Natural killer cell (primary cell): ENCODE data around the gene ZNF546. TPM values are rescaled to one million over a fixed set of nuclear protein-coding genes. Genes with fewer than 3 reads are reported as not detected.

ENCODE experiments used
- ATAC-seq, 3 donors: fragments of 150-1000 bp in 2 of 3; fragments of 200-7000 bp in 1 of 3; cut with Tn5 transposase; 1 replicate in 1 of 3; 2 replicates in 2 of 3; pipeline ENCODE4 v1.10.0; 2021; ENCODE audit warnings: mild to moderate bottlenecking in 2 of 3, moderate library complexity in 2 of 3
- DNase-seq, 2 donors: peaks; one replicate each; pipeline versions ENCODE4 v3.0.0 to v3.0.0-alpha.2; 2013 to 2021; ENCODE audit warnings: mixed read lengths in 1 of 2
- H3K27ac ChIP-seq: one replicate; pipeline ENCODE4 v1.5.1; 2013; ENCODE audit warnings: mild to moderate bottlenecking, low read length
- H3K27me3 ChIP-seq: one replicate; pipeline ENCODE4 v1.6.1; 2013; ENCODE audit warnings: low read length; ENCODE audit not compliant: control insufficient read depth, insufficient read depth
- H3K36me3 ChIP-seq: one replicate; pipeline ENCODE4 v1.6.1; 2013; ENCODE audit warnings: low read length; ENCODE audit not compliant: control insufficient read depth, insufficient read depth
- H3K4me1 ChIP-seq: one replicate; pipeline ENCODE4 v1.6.1; 2013; ENCODE audit warnings: low read length; ENCODE audit not compliant: control insufficient read depth, insufficient read depth
- H3K4me3 ChIP-seq: one replicate; pipeline ENCODE4 v1.5.1; 2013; ENCODE audit warnings: low read length
- H3K9me3 ChIP-seq: one replicate; pipeline ENCODE4 v1.6.1; 2013; ENCODE audit warnings: low read length; ENCODE audit not compliant: control insufficient read depth, insufficient read depth
- H3K27ac Mint-ChIP-seq, 2 donors: one replicate each; pipeline ENCODE4 v1.8.0; 2022; ENCODE audit warnings: mild to moderate bottlenecking in 2 of 2, mixed read lengths in 2 of 2, moderate library complexity in 1 of 2
- H3K27me3 Mint-ChIP-seq, 2 donors: one replicate each; pipeline ENCODE4 v1.8.0; 2022; ENCODE audit warnings: low read depth in 2 of 2, mixed read lengths in 2 of 2
- H3K36me3 Mint-ChIP-seq: one replicate; pipeline ENCODE4 v1.8.0; 2022; ENCODE audit warnings: mixed read lengths
- H3K4me1 Mint-ChIP-seq, 2 donors: one replicate each; pipeline ENCODE4 v1.8.0; 2022; ENCODE audit warnings: mixed read lengths in 2 of 2
- H3K4me3 Mint-ChIP-seq: one replicate; pipeline ENCODE4 v1.8.0; 2022; ENCODE audit warnings: mild to moderate bottlenecking, moderate library complexity, mixed read lengths
- H3K9me3 Mint-ChIP-seq, 2 donors: one replicate each; pipeline ENCODE4 v1.8.0; 2022; ENCODE audit warnings: mixed read lengths in 2 of 2
- CTCF ChIP-seq: fragments of 200-600 bp; IDR thresholded peaks from one replicate; pipeline ENCODE4 v1.8.0; 2022; ENCODE audit warnings: antibody characterized with exemption
- WGBS: methylation state at CpG from one replicate; pipeline ENCODE4 v1.1.7; 2013; ENCODE audit warnings: missing lambda C conversion rate; ENCODE audit not compliant: insufficient coverage; 5-methylcytosine and 5-hydroxymethylcytosine counted together
- intact Hi-C: fragments of 100-400 bp; cut with micrococcal nuclease; formaldehyde crosslinking; loops from one replicate; pipeline ENCODE4 v1.14.2; 2022
- total RNA-seq, 4 donors: library from RNA; stranded (reverse); fragments of 120-200 nt in 1 of 4; gene quantifications; one replicate each; pipeline versions ENCODE4 v1.2.3 to v1.2.4, GENCODE V29; 2013 to 2022

The ZNF546 gene
- total RNA-seq, 3 donors from 2014 or later (not counting 1 experiment from before 2014, with no cell fraction given): 3.3 to 4.0 (median 3.8) TPM

- Histone ChIP-seq H3K4me3 (no peak overlapping the region), H3K36me3 (no peaks in the 10 kb centered on the region), H3K9me3 (peaks cover 2% of the 10 kb centered on the region), H3K27me3 (peaks cover 4% of the 10 kb centered on the region), H3K27ac (no peak overlapping the region), H3K4me1 (peaks cover 13% of the 10 kb centered on the region)
- DNase-seq (no peak), ATAC-seq (no peak)
- Mint-ChIP-seq H3K9me3 (peaks cover 5 to 10% of the 10 kb centered on the region in 2 donors), H3K36me3 (peaks cover 11% of the 10 kb centered on the region), H3K27ac (peak overlapping the region in 1 of 2 donors; percentile 93), H3K4me1 (peaks cover 54 to 60% of the 10 kb centered on the region in 2 donors), H3K27me3 (peaks cover 9 to 12% of the 10 kb centered on the region in 2 donors), H3K4me3 (peak overlapping the region; percentile 98)
- intact Hi-C loops: no loop called here
- no peak for TF ChIP-seq CTCF
- WGBS: 97% methylated on average over 8 of the region's 9 CpGs
Measured at GRCh38 chr19:40054632-40055031, 57.8 kb downstream of the ZNF546 start.

- H3K9me3 ChIP-seq: peaks cover 2% of the 10 kb centered on the region
Measured at GRCh38 chr19:40055049-40055448, 58.2 kb downstream of the ZNF546 start.

DNA sequence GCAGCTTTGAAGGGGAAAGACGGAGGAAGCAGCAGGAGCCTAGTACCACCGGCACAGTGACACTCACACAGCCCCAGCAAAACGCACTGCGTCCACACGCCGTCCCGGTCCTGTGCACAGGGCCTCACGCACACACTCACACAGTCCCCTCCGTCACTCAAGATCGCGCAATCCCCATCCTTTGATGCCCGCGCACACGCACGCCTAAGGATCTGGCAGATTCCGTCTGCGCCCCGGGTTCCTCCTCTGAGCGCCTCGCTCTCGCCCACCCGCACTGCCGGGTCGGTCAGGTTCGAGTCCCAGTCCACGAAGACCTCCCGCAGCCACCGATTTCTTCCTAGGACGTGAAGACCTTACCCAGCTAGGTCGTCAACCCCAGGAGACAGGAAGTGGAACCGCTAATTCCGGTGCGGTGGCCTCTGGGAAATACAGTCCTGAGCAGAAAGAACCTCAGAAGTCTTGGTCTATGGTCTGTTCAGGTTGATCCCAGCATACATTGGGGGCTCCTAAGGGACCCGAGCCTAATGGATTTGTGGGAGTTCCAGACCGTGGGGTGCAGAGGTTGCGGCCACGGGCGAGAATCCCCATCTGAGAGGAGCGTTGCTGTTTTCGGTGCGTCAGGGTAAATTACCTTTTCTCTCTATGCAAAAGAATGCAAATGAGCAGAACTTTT, 59.1 kb downstream of the ZNF546 start, which contains the start of gene ZNF780B:
Gene ZNF780B, minus strand, starts transcription at position 400 of the 673 bp plus-strand sequence. CDS start 5,899 bp downstream, outside the sequence.
- peak within 1 kb of the TSS; percentile 98 for H3K4me3 Mint-ChIP-seq
- H3K4me1 Mint-ChIP-seq: peaks cover 48 to 53% of the 10 kb centered on the region in 2 donors
- no peak for TF ChIP-seq CTCF
- peaks cover 18 to 22% of the 10 kb centered on the region in 2 donors for H3K27me3 Mint-ChIP-seq
- Histone ChIP-seq H3K4me1 (peaks cover 13% of the 10 kb centered on the region), H3K27me3 (peaks cover 4% of the 10 kb centered on the region), H3K4me3 (peak within 1 kb of the TSS; percentile 90), H3K36me3 (no peaks in the 10 kb centered on the region), H3K9me3 (peaks cover 2% of the 10 kb centered on the region), H3K27ac (peak within 1 kb of the TSS; percentile 77)
- WGBS: under 1% methylated on average over 41 of the region's 41 CpGs
- intact Hi-C loops: no loop called here
- peaks cover 11 to 17% of the 10 kb centered on the region in 2 donors for H3K9me3 Mint-ChIP-seq
- DNase-seq: peak; percentile 56 to 81
- ATAC-seq: peak; percentile 90 to 91 (median 91)
- peak within 1 kb of the TSS; percentile 91 to 93 for H3K27ac Mint-ChIP-seq
- peaks cover 16% of the 10 kb centered on the region for H3K36me3 Mint-ChIP-seq

More at GRCh38 chr19:40055049-40055448, 58.2 kb downstream of the ZNF546 start:
- 60% methylated on average over 10 of the region's 10 CpGs for WGBS
- H3K36me3 Mint-ChIP-seq: peaks cover 15% of the 10 kb centered on the region
- Histone ChIP-seq H3K4me3 (peak overlapping the region; percentile 90), H3K27me3 (peaks cover 4% of the 10 kb centered on the region), H3K4me1 (peaks cover 13% of the 10 kb centered on the region), H3K36me3 (no peaks in the 10 kb centered on the region), H3K27ac (no peak overlapping the region)
- intact Hi-C loops: no loop called here
- DNase-seq (no peak), ATAC-seq (no peak)
- peak overlapping the region; percentile 98 for H3K4me3 Mint-ChIP-seq
- no peak for TF ChIP-seq CTCF
- peaks cover 9 to 13% of the 10 kb centered on the region in 2 donors for H3K9me3 Mint-ChIP-seq
- H3K27me3 Mint-ChIP-seq: peaks cover 13 to 17% of the 10 kb centered on the region in 2 donors
- peaks cover 53 to 59% of the 10 kb centered on the region in 2 donors for H3K4me1 Mint-ChIP-seq
- peak overlapping the region; percentile 91 to 93 for H3K27ac Mint-ChIP-seq
